OCI-LY1 (cell line): ENCODE measurements around the gene ZNF470.

ENCODE experiments used
- CTCF ChIP-seq: fragments of 200-600 bp; sonication (generic), shearing (Covaris generic); IDR thresholded peaks from 2 replicates; pipeline ENCODE4 v1.5.1; 2017; ENCODE audit warnings: mild to moderate bottlenecking, antibody characterized with exemption, low read length, moderate library complexity, mixed read lengths
- EZH2 ChIP-seq: fragments of 200-600 bp; sonication (generic), shearing (Covaris generic); IDR thresholded peaks from 2 replicates; pipeline ENCODE4 v1.8.0; 2017; ENCODE audit warnings: borderline replicate concordance, mixed run types, mild to moderate bottlenecking, antibody characterized with exemption, low read length, moderate library complexity, mixed read lengths

DNA sequence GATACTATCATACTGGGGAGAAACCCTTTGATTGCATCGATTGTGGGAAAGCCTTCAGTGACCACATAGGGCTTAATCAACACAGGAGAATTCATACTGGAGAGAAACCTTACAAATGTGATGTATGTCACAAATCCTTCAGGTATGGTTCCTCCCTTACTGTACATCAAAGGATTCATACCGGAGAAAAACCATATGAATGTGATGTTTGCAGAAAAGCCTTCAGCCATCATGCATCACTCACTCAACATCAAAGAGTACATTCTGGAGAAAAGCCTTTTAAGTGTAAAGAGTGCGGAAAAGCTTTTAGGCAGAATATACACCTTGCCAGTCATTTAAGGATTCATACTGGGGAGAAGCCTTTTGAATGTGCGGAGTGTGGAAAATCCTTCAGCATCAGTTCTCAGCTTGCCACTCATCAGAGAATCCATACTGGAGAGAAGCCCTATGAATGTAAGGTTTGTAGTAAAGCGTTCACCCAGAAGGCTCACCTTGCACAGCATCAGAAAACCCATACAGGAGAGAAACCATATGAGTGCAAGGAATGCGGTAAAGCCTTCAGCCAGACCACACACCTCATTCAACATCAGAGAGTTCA is 12.9 kb upstream of the ZNF470 start:
- no peak for TF ChIP-seq CTCF
- TF ChIP-seq EZH2 = no peak
